Measurements from ENCODE around the gene MRPL33.
"Not testable (repeated sequence)": the region's sequence is repeated elsewhere in the genome, so short reads cannot be mapped to it uniquely, and the experiment has no call there.

The MRPL33 gene

GRCh38 chr2:27742571-27742970, 28.9 kb upstream of the MRPL33 start:
- DNase-seq: no peak

- not testable (repeated sequence) for DNase-seq
Measured at GRCh38 chr2:27745494-27745893, 26.0 kb upstream of the MRPL33 start.

- no peak for DNase-seq
Measured at GRCh38 chr2:27746325-27746724, 25.2 kb upstream of the MRPL33 start.

GRCh38 chr2:27747827-27748352, 23.6 kb upstream of the MRPL33 start:
- DNase-seq: no peak

GRCh38 chr2:27748803-27749554, 22.5 kb upstream of the MRPL33 start:
- DNase-seq: not testable (repeated sequence)

GRCh38 chr2:27751377-27751776, 20.1 kb upstream of the MRPL33 start:
- no peak for DNase-seq

- DNase-seq: no peak
Measured at GRCh38 chr2:27752551-27753237, 18.8 kb upstream of the MRPL33 start.

- peak; percentile 76 for DNase-seq
Measured at GRCh38 chr2:27754138-27754588, 17.4 kb upstream of the MRPL33 start.

- no peak for DNase-seq
Measured at GRCh38 chr2:27754831-27755230, 16.7 kb upstream of the MRPL33 start.

- DNase-seq: no peak
Measured at GRCh38 chr2:27756091-27756490, 15.4 kb upstream of the MRPL33 start.

- DNase-seq: no peak
Measured at GRCh38 chr2:27756544-27757498, 14.7 kb upstream of the MRPL33 start.

GRCh38 chr2:27762951-27763906, 8.3 kb upstream of the MRPL33 start:
- no peak for DNase-seq

- no peak for DNase-seq
Measured at GRCh38 chr2:27763907-27764267, 7.6 kb upstream of the MRPL33 start.

GRCh38 chr2:27764526-27764925, 7.0 kb upstream of the MRPL33 start:
- DNase-seq: not testable (repeated sequence)

- DNase-seq: peak; percentile 82
Measured at GRCh38 chr2:27765621-27766286, 5.8 kb upstream of the MRPL33 start.

GRCh38 chr2:27766287-27766661, 5.2 kb upstream of the MRPL33 start:
- no peak for DNase-seq

GRCh38 chr2:27771202-27771547, 344 bp upstream of the MRPL33 start:
- no peak for DNase-seq

- no peak for DNase-seq
Measured at GRCh38 chr2:27772804-27773203, 1.3 kb downstream of the MRPL33 start.

- no peak for DNase-seq
Measured at GRCh38 chr2:27773959-27774358, 2.4 kb downstream of the MRPL33 start.

GRCh38 chr2:27776097-27776496, 4.6 kb downstream of the MRPL33 start:
- peak; percentile 29 for DNase-seq

- DNase-seq: peak; percentile 51
Measured at GRCh38 chr2:27776696-27777095, 5.2 kb downstream of the MRPL33 start.

Measured in eye (tissue), 1 donor.